GM23338 (cell line): ENCODE data around the gene SPTB. TPM values are rescaled to one million over a fixed set of nuclear protein-coding genes. Genes with fewer than 3 reads are reported as not detected.

Source experiments
- ATAC-seq: fragments of 200-7000 bp; cut with Tn5 transposase; 3 replicates; pipeline ENCODE4 v1.9.1; 2020
- DNase-seq: peaks from one replicate; pipeline ENCODE4 v3.0.0-alpha.2; 2015; ENCODE audit warnings: low spot score
- H2AFZ ChIP-seq: fragments of 200-600 bp; sonication (generic); 2 replicates; pipeline ENCODE4 v1.8.0; 2016; ENCODE audit warnings: antibody characterized with exemption, mild to moderate bottlenecking, moderate library complexity
- H3F3A ChIP-seq: fragments of 200-600 bp; sonication (generic); replicated peaks from 2 replicates; pipeline ENCODE4 v1.8.0; 2017; ENCODE audit warnings: antibody characterized with exemption, mixed run types, low read depth
- H3K27ac ChIP-seq: fragments of 200-600 bp; sonication (generic); 2 replicates; pipeline ENCODE4 v1.6.1; 2016; ENCODE audit warnings: low read depth
- H3K27me3 ChIP-seq: fragments of 200-600 bp; sonication (generic); 2 replicates; pipeline ENCODE4 v1.8.0; 2016; ENCODE audit warnings: mild to moderate bottlenecking, mixed run types, moderate library complexity; ENCODE audit not compliant: insufficient read depth
- H3K36me3 ChIP-seq: fragments of 200-600 bp; sonication (generic); 2 replicates; pipeline ENCODE4 v1.8.0; 2016; ENCODE audit warnings: mild to moderate bottlenecking; ENCODE audit not compliant: insufficient read depth
- H3K4me1 ChIP-seq: fragments of 200-600 bp; sonication (generic); 2 replicates; pipeline ENCODE4 v1.8.0; 2016; ENCODE audit warnings: mild to moderate bottlenecking, moderate library complexity; ENCODE audit not compliant: insufficient read depth
- H3K4me2 ChIP-seq: fragments of 200-600 bp; sonication (generic); 2 replicates; pipeline ENCODE4 v1.7.1; 2017; ENCODE audit warnings: mixed run types
- H3K4me3 ChIP-seq: fragments of 200-600 bp; sonication (generic); 2 replicates; pipeline ENCODE4 v1.6.1; 2016; ENCODE audit warnings: mixed run types
- H3K79me2 ChIP-seq: fragments of 200-600 bp; sonication (generic); replicated peaks from 2 replicates; pipeline ENCODE4 v1.8.0; 2017; ENCODE audit warnings: mild to moderate bottlenecking; ENCODE audit not compliant: insufficient read depth
- H3K9me2 ChIP-seq: fragments of 200-600 bp; sonication (generic); 2 replicates; pipeline ENCODE4 v1.8.0; 2017; ENCODE audit not compliant: insufficient read depth
- H4K20me1 ChIP-seq: fragments of 200-600 bp; sonication (generic); replicated peaks from 2 replicates; pipeline ENCODE4 v1.8.0; 2017; ENCODE audit warnings: mild to moderate bottlenecking; ENCODE audit not compliant: insufficient read depth
- H3K27ac Mint-ChIP-seq: 2 replicates; pipeline ENCODE4 v1.8.0; 2020; ENCODE audit warnings: inconsistent platforms, mild to moderate bottlenecking, moderate library complexity, mixed read lengths
- H3K27me3 Mint-ChIP-seq: 3 replicates; pipeline ENCODE4 v1.8.0; 2022; ENCODE audit warnings: low read depth, mild to moderate bottlenecking, moderate library complexity, mixed read lengths, inconsistent platforms; ENCODE audit not compliant: insufficient read depth, poor library complexity
- H3K36me3 Mint-ChIP-seq: 3 replicates; pipeline ENCODE4 v1.8.0; 2021; ENCODE audit warnings: low read depth, mild to moderate bottlenecking, inconsistent platforms, moderate library complexity, mixed read lengths
- H3K4me1 Mint-ChIP-seq: 3 replicates; pipeline ENCODE4 v1.8.0; 2020; ENCODE audit warnings: mild to moderate bottlenecking, inconsistent platforms, mixed read lengths
- H3K4me3 Mint-ChIP-seq: 3 replicates; pipeline ENCODE4 v1.8.0; 2021; ENCODE audit warnings: moderate library complexity, mild to moderate bottlenecking, inconsistent platforms, mixed read lengths
- H3K9me3 Mint-ChIP-seq: 3 replicates; pipeline ENCODE4 v1.8.0; 2020; ENCODE audit warnings: moderate library complexity, mild to moderate bottlenecking, inconsistent platforms, mixed read lengths
- CREB1 ChIP-seq: fragments of 250-450 bp; sonication (Bioruptor Pico); IDR thresholded peaks from 2 replicates; pipeline ENCODE4 v1.5.0; 2020; ENCODE audit warnings: low read depth, mild to moderate bottlenecking, moderate library complexity
- CTCF ChIP-seq, 2 experiments: fragments of 200-600 bp in 1 of 2; sonication (generic) in 1 of 2; conservative IDR thresholded peaks; 2 replicates each; pipeline versions ENCODE4 v1.5.1 to v1.6.1; 2016 to 2017; ENCODE audit warnings: antibody characterized with exemption in 2 of 2, low read depth in 2 of 2, mild to moderate bottlenecking in 2 of 2, moderate library complexity in 1 of 2
- EZH2 ChIP-seq: fragments of 200-600 bp; sonication (generic); IDR thresholded peaks from one replicate; pipeline ENCODE4 v1.8.0; 2017; ENCODE audit warnings: antibody characterized with exemption, mild to moderate bottlenecking, low read depth; ENCODE audit not compliant: unreplicated experiment
- JUNB ChIP-seq: IDR thresholded peaks from one replicate; pipeline ENCODE4 v1.6.1; 2016; ENCODE audit warnings: antibody characterized with exemption; ENCODE audit not compliant: unreplicated experiment
- NANOG ChIP-seq: IDR thresholded peaks from 2 replicates; pipeline ENCODE4 v1.6.1; 2016; ENCODE audit warnings: antibody characterized with exemption, borderline replicate concordance
- POLR2AphosphoS5 ChIP-seq: IDR thresholded peaks from 2 replicates; pipeline ENCODE4 v1.6.1; 2016; ENCODE audit warnings: antibody characterized with exemption, low read depth
- REST ChIP-seq: IDR thresholded peaks from one replicate; pipeline ENCODE4 v1.6.1; 2018; ENCODE audit warnings: antibody characterized with exemption; ENCODE audit not compliant: unreplicated experiment
- ZNF114 ChIP-seq: fragments of 250-450 bp; sonication (Bioruptor Pico); IDR thresholded peaks from 2 replicates; pipeline ENCODE4 v1.5.0; 2020; ENCODE audit warnings: mild to moderate bottlenecking, moderate library complexity
- ZNF331 ChIP-seq: fragments of 250-450 bp; sonication (Bioruptor Pico); IDR thresholded peaks from 2 replicates; pipeline ENCODE4 v1.5.0; 2020; ENCODE audit warnings: low read depth, mild to moderate bottlenecking, moderate library complexity
- polyA plus RNA-seq: library from polyadenylated mRNA; unstranded; fragments of >200 nt; fragmentation: Nextera tagmentation; extraction: Ambion mirVana; gene quantifications from 2 replicates; pipeline ENCODE4 v1.2.1, GENCODE V29; 2016
- total RNA-seq: library from RNA; depleted of rRNA; stranded (reverse); fragments of >200 nt; shearing (Covaris generic); gene quantifications from 2 replicates; pipeline ENCODE4 v1.2.3, GENCODE V29; 2014

SPTB gene
- total and polyA plus RNA-seq, 2 experiments from 2014 or later: 1.1 to 1.9 TPM

- TF ChIP-seq EZH2: no peak
Observed at GRCh38 chr14:64830961-64831360, 48.7 kb downstream of the SPTB start (continued).

- ATAC-seq: no peak
- Mint-ChIP-seq H3K9me3 (no peaks in the 10 kb centered on the region), H3K27ac (no peak overlapping the region), H3K4me3 (no peak overlapping the region), H3K36me3 (no peaks in the 10 kb centered on the region), H3K27me3 (peaks cover 2% of the 10 kb centered on the region), H3K4me1 (peaks cover 4% of the 10 kb centered on the region; the same call in 2 of the 3 replicates)
- Histone ChIP-seq H3K9me2 (0 out of 2 replicates have a peak, but pooled peaks cover 4% of the 10 kb centered on the region), H3K4me3 (no peak overlapping the region), H3K79me2 (no peaks in the 10 kb centered on the region), H3K36me3 (no peaks in the 10 kb centered on the region), H3K4me1 (peaks cover under 1% of the 10 kb centered on the region; the same call in 1 of the 2 replicates), H4K20me1 (no peaks in the 10 kb centered on the region), H3K4me2 (no peak overlapping the region), H3F3A (no peaks in the 10 kb centered on the region), H3K27me3 (no peaks in the 10 kb centered on the region), H3K27ac (no peak overlapping the region), H2AFZ (no peak overlapping the region)
- DNase-seq: no peak
- TF ChIP-seq CTCF (conservative IDR thresholded peaks at IDR 0.05; ENCODE audit: low read depth in 2 of 2) (no peak), JUNB (no peak), CREB1 (CRISPR knock-in tag) (no peak), EZH2 (no peak), ZNF114 (CRISPR knock-in tag) (no peak), POLR2AphosphoS5 (no peak), REST (no peak), ZNF331 (CRISPR knock-in tag) (no peak), NANOG (no peak)
Observed at GRCh38 chr14:64828071-64828470, 51.6 kb downstream of the SPTB start.
